Activated T-cell treated with anti-CD3 and anti-CD28 coated beads, Interleukin-2, amount 50 U/mL, for 48 hours (primary cell): ENCODE results near the gene TRIM54.
A peak's percentile ranks its signal among the peaks of the same experiment; 100 is the strongest.
"Not testable (repeated sequence)": the region's sequence is repeated elsewhere in the genome, so short reads cannot be mapped to it uniquely, and the experiment has no call there.

Source experiments
- DNase-seq, 2 experiments: peaks; one replicate each; pipeline ENCODE4 v3.0.0-alpha.2; 2020

The TRIM54 gene

DNA sequence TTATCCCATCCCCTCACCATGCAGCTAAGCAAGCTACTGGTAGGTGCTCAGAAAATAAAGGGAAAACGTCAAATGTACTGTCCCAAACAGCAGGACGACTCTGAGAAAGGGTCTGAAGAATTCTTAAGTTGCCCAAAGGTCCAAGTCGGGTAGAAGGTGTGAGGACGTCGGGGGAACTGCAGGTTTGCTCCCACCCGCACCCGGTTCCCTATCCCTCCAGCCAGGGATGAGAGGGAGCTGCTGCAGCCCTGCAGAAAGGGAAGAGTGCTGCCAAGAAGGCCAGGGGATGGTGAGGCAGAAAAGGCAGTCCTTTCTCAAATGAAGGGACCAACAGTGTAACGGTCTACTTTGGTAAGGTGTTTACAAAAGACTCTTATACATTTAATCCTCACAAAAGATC is 32.9 kb downstream of the TRIM54 start:
- no peak for DNase-seq

DNA sequence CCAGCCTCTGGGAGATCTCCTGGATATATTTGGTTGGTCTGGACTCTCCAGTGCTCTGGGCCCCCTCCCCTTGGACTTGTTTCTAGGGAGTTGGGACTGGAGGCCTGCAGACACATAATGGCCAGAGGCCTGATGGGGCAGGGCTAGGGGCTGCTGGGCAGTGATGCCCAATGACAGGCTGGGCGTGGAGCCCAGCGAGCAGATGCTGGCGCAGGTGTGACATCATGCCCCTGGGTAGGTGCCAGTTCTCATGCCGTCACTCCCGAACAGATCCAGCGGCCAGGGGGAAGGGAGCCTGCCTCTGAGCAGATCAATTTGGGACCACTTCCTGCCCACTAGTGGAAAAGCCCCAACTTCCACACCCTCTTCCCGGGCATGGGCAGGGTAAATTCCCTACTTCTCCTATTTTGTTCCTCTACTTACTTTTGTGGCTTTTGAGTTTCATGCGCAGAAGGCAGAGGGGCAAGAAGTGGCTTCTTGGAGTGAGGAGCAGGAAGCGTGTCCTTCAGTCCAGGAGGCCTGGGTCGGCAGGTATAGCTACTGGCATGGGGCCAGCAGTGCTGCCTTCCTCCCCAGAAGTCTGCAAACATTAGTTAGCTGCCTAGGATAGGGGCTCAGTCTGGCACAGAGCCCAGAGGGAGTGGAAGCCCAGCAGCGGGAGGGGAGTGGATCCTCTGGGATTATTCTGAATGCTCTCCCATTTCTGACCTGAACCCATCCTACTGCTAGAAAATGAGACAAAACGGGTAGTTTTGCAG is 34.6 kb downstream of the TRIM54 start:
- DNase-seq = no peak

DNA sequence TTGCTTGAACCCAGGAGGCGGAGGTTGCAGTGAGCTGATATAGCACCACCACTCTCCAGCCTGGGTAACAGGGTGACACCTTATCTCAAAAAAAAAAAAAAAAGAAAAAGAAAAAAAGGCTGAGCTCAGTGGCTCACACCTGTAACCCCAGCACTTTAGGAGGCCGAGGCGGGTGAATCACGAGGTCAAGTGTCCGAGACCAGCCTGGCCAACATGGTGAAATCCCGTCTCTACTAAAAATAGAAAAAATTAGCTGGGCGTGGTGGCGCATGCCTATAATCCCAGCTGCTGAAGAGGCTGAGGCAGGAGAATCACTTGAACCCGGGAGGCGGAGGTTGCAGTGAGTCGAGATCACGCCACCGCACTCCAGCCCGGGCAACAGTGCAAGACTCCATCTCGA is 37.6 kb downstream of the TRIM54 start:
- DNase-seq = not testable (repeated sequence)

DNA sequence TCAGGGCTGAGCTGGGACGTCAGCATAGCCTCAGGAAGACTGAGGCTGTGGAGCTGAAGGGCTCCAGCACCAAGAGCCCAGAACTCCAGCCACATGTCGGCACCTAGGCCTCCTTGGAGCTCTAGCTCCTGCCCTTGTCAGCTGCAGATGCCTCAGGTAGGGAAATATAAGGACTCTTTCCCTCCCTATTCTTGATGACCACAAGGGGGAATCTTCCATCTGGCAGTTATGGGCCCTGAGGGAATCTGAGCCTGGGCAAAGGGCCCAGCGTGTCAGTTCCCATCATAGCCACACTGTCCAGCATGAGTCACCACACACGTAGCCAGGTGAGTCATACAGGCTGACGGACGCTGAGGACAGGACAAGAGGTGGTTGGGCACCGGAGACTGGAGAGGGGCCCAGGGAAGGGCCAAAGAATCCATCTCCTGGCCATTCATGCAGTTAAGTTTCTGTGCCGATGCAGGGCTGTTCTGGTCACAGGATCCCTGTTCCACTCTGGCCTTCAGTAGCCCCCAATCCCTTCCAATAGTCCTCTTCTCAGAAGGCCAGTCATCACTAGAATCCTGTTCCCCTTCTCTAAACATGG is 38.8 kb downstream of the TRIM54 start:
- no peak for DNase-seq

DNA sequence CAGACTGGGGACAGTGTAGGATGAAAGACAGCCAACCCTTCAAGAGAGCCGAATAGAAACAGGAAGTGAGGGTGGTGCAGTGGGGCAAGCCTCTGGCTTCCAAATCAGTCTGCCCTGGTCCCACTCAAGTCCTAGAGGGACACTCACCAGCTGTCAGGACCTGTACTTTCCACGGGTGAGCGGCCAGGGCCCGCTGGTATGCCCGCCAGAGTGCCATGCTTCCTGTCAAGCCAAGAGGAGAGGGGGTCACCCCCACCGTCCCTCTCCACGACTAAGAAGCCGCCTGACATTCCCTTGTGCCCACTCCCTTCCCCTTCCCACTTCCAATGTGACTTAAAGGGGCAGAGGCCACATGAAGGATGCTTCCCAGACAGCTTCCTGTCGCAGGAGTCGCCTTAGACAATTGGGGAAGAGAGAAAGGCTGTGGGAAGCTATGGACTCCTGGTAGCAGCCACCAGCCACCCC is 40.1 kb downstream of the TRIM54 start:
- peak; percentile 35 to 41 for DNase-seq

DNA sequence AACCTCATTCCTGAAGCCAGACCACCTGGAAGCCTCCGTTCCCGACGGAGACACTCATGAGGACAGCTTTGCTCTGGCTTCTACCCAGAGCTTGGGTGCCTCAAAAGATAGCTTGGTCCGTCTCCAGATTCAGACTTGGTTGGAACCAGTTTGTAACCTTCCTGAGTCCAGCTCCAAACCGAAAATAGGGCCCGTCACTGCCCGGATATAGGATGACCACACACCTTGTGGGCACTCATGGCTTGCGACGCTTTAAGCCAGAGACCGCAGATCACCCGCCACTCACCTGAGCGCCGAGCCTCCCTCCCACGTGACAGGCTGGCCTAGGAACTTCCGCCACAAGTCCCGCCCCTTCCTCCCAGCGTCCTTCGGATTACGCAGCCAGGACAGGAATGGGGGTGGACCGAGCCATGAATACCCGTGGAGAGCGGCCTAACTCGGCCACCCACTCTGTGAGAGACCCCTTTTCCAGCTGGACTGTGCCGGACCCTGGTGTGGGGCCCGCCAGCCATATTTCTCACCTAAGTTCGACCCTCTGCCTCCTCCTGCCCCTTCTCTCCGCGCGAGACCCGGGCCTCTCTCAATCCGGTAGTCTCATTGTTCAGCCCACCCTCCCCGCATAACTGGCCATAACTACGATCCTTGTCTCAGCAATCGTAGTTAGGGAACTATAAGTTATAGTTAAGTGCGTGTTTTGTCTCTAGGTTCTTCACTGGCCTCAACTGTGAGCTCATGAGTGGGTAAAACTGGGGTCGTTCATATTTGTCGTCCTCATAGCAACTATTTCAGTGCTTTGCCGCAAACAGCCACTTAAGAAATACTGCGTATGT is 40.8 kb downstream of the TRIM54 start, which contains the start of gene MPV17:
Gene MPV17, minus strand, starts transcription at position 332 of the 830 bp plus-strand sequence. CDS start 580 bp downstream, outside the sequence.
- peak; percentile 89 to 93 for DNase-seq

DNA sequence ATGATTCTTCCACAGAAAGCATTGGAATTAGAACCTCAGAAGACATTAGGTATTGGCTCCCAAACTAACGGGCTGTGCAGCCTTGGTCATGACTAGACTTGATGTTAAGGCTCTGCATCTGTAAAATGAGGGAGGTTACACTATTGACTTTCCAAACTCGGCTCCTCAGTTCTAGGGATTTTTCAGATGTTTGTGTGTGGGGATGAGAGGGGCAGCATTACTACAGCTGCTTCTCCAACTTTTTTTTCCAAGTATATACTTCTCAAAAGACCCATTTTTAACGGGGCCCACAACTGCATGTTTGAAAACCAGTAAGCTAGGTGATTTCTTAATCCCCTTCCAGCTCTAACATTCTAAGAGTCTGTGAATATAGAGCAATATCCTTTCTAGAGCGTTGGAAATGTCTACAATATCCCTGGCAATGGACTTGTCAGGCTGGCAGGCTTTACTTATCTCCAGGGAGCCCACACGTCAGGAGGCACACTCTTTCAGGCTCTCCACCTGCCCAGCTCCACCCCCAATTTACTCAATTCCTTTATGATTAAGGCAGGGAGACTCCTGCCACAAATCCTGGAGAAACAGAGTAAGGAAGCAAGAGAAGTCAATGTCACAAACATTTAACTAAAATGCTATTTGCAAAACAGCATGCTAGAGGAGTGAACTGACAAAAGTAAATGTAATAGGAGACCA is 41.5 kb downstream of the TRIM54 start:
- no peak for DNase-seq

DNA sequence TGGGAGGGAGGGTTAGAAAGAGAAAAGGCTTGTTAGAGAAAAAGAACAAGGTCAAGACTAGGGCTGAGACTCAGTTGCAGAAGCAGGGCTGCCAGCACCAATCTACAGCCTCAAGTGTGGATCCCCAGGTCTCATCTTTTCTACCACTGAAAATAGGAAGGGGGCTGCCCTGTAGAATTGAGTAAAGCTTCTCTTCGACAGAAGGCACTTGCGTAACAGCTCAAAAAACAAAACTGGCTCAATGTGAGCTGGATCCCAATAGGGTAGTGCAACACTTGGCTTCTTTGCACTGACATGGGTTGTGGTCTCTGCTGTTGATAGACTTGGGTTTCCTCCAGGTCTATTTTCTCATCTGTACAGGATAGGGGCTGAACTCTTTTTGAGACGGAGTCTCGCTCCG is 42.5 kb downstream of the TRIM54 start:
- no peak for DNase-seq

DNA sequence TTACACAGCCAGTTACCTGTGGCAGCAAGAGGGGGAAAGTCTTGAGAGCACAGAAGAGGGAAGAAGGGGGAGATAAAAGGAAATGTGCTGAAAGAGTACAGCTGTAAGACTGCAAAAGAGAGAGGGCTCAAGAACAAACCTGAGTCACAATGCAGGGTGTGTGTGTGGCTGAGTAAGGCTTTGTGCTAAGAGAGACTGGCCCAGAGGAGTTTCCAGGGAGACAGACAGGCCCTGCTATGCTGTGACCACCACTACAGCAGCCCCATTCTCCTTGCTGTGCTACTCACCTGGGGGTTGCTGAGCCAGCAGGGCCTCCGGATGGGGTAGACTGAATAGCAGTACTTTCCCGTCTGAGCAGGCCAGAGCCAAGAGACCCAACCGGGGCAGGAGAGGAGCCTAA is 53.1 kb downstream of the TRIM54 start:
- DNase-seq = no peak

DNA sequence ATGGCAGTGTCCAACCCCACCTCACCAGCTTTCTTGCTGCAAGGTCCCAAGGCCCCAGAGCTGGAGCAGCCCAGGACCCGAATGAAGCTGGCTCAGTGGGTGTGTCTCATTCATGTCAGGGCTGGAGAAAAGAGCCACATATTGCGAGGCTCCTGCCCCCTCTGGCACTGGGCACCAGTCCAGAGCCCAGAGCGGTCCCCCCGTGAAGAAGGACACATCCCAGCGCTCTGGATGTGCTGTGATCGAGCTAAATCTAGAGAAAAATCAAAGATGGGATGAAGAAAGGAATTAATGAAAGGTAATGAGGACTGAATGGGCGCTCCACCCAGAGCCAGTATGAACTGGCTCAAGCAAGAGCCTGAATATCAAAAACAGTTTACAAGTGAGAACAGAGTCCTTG is 53.9 kb downstream of the TRIM54 start:
- DNase-seq = no peak

DNA sequence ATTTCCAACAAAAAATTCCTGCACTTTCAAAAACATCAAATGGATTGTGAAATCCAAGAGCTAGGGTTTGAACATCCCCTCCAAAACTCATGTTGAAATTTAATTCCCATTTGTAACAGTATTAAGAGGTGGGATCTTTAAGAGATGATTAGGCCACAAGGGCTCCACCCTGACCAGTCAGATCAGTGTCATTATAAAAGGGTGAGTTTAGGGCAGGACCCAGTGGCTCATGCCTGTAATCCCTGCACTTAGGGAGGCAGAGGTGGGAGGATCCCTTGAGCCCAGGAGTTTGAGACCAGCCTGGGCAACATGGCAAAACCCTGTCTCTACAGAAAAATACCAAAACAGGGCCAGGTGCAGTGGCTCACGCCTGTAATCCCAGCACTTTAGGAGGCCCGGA is 65.4 kb downstream of the TRIM54 start:
- no peak for DNase-seq

DNA sequence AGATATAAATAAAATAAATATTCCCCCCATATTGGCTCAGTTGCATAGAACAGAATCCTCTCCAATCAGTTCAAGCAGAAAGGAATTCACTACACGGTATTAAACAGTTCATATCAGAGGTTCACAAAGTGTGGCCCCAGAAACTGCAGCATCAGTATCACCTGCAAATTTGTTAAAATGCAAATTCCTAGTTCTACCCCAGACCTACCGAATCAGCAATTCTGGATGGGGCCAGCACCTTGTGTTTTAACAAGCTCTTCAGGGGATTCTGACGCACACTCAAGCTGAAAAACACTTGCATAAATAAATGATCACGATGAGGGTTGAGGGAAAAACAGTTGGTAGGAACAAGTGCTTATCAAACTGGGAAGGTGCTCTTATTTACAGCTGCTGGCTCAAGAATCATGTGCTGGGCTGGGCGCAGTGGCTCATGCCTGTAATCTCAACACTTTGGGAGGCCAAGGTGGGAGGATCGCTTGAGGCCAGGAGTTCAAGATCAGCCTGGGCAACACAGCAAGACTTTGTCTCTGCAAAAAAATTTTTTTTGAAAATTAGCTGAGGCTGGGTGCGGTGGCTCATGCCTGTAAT is 68.0 kb downstream of the TRIM54 start:
- DNase-seq = no peak

DNA sequence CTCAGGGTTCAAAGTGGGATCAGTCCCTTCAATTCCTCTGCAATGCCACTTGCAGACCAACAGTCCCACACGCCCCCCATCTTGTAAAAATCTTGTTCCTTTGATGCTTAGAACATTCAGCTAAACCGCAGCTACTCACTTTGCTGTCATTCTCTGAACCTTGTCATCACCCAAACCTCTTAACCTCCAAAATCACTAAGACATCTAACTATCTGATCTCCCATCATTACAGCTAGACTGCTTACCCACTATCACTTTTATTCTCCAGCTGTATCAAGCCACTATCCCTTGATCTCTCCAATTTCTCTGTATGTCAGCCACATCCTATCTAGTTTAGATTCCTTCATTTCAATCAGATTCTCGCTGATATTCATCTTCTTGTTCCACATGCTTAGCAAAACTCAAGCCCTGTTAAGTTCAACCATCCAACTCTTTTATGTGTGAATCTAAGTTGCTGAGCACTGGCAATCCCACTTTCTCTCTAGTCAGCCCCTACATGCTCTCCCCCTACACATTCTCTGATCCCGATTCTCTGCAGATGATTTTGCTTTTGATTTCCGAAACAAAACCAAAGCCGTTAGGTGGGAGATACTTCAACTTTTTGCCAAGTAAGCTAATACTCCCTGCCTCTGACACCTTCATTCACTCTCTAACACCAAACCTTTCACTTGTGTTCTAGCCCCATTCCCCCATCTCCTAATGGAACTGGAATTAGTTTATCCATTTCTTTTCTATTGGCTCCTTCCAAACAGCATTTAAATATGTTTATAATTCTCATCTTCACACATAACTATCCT is 69.8 kb downstream of the TRIM54 start:
- no peak for DNase-seq

DNA sequence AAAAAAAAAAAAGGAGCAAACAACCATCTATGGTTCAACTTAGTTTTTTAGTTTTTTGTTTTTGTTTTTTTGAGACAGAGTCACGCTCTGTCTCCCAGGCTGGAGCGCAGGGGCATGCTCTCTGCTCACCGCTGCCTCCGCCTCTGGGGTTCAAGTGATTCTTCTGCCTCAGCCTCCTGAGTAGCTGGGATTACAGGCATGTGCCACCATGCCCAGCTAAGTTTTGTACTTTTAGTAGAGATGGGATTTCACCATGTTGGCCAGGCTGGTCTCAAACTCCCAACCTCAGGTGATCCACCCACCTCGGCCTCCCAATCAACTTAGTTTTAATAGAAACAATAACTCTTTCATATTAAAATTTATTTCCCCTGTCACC is 71.1 kb downstream of the TRIM54 start:
- not testable (repeated sequence) for DNase-seq

DNA sequence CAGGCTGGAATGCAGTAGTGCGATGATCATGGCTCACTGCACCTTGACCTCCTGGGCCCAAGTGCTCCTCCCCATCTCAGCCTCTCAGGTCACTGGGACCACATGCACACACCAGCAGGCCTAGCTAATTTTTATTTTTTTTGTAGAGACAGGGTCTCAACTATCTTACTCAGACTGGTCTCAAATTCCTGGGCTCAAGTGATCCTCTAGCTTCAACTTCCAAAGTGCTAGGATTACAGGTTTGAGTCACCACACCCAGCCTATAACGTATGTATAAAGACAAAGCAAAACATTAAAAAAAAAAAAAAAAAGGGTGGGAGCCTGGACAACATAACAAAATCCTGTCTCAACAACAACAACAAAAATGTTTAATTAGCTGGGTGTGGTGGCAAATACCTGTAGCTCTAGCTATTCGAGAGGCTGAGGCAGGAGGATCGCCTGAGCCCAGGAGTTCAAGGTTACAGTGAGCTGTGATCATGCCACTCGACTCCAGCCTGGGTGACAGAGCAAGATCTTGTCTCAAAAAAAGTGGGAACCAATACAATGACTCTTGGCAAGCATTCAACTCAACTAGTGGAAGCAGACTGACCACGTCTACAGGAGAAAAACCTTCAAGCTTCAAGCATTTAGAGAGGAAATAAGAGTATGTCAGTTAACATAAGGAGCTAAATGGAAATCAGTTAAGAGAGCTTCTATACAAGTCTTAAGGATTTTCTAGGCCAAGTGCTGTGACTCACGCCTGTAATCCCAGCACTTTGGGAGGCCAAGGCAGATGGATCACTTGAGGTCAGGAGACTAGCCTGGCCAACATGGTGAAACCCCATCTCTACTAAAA is 71.8 kb downstream of the TRIM54 start:
- DNase-seq = no peak

DNA sequence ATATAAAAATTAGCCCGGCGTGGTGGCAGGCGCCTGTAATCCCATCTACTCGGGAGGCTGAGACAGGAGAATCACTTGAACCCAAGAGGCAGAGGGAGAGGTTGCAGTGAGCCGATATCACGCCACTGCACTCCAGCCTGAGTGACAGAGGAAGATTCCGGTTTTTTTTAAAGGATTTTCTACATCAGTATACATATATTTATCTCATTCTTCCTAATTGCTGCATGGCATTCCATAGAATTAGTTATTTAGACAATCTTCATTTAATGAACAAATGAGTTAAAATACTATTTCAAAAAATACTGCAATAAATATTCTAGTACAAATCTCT is 72.3 kb downstream of the TRIM54 start:
- no peak for DNase-seq

DNA sequence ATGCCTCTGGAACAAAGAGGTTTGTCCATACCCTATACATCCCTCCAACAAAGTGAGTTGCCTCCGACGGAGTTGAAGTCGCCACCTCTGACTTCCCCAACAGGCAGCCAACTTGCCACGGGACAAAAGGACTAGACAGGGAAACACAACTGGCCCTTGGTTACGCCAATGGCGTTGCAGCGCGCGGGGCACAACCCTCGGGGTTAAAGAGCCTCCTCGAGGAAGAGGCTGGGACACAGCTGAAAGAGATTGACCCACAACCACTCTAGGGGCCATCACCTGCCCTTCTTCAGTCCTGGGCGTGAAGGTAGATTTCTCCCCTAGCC is 73.8 kb downstream of the TRIM54 start:
- DNase-seq = no peak

DNA sequence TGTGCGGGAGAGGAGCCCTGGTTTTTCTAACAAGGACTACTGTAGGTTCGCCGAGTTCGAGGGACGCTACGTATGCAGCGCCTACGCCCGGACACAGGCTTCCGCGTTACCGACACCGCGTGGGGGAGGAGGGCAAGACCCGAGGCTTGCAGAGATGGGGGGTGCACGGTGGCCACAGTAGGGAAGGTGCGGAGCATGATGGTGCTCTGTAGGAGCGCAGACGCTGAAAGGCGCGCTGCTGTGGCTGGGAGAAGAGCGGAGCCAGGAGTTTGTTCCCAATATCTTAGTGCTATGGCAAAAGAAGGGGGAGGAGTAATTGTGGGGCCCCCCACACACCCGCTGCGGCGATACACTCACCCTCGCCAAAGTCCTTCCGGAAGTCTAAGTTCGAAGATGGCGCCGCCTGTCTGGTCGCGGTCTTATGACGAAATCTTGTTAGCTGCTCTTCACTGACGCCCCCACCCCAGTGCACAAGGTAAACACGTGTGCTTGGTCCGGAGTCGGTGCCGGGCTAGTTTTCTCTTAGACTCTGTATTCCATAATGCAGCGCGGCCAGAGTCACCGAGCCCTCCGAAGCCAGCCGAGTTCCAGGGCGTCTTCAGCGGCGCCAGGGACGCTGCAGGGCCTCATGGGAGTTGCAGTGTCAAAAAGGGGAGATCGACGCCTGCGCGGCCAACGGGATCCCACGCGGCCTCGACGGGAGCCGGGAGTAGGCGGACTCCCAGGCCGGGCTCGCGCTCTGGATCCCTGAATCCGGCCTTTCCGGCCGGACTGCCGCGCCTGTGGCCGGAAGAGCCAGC is 74.4 kb downstream of the TRIM54 start, which contains the start of gene GTF3C2:
Gene GTF3C2, minus strand, starts transcription at position 383 of the 800 bp plus-strand sequence. CDS start 13,210 bp downstream, outside the sequence.
- peak; percentile 95 to 96 for DNase-seq
